OCI-LY1 (cell line): ENCODE data around the gene DOCK4.

Source experiments
- EZH2 ChIP-seq: fragments of 200-600 bp; sonication (generic), shearing (Covaris generic); IDR thresholded peaks from 2 replicates; pipeline ENCODE4 v1.8.0; 2017; ENCODE audit warnings: borderline replicate concordance, mixed run types, mild to moderate bottlenecking, antibody characterized with exemption, low read length, moderate library complexity, mixed read lengths
- TF ChIP-seq, protein P1 (sequence below): fragments of 200-600 bp; sonication (generic), shearing (Covaris generic); IDR thresholded peaks from 2 replicates; pipeline ENCODE4 v1.5.1; 2017; ENCODE audit warnings: mild to moderate bottlenecking, antibody characterized with exemption, low read length, moderate library complexity, mixed read lengths

DNA sequence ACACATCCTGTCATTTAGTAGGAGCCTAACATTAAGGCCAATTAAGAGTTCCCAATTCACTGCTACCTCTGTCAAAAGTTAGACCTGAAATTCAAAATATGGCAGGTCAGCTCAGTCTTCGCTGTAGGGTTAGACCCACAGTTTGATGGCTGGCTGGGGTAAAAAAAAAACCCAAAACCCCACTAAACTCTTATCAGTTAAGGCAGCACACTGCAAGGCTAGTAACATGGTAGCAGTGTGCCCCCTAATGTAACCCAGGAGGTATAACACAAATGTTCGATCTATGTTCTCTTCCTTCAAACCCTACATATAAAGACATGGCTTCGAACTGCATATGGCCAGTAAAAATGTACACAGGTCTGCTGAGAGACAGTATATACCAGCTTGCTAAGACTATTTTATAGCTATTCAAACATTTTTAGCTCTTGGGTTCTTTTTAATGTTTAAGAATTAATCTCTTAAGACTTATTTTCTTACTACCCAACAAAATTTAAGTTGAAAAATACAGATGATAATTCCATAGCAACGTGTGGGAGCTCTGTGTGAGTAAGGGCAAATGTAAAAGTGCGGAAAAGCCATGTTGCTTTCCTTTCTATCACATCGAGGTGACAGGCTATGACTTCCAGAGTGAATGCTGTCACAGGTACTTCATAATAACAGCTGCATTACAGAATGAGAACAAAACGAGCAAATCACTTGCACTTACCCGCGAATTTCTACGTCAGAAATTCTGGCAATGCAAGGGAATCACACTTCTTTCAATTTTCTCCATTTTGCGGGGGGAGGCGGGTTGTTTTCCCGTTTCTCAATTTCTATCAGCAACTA, 475.5 kb downstream of the DOCK4 start:
- TF ChIP-seq, protein P1, sequence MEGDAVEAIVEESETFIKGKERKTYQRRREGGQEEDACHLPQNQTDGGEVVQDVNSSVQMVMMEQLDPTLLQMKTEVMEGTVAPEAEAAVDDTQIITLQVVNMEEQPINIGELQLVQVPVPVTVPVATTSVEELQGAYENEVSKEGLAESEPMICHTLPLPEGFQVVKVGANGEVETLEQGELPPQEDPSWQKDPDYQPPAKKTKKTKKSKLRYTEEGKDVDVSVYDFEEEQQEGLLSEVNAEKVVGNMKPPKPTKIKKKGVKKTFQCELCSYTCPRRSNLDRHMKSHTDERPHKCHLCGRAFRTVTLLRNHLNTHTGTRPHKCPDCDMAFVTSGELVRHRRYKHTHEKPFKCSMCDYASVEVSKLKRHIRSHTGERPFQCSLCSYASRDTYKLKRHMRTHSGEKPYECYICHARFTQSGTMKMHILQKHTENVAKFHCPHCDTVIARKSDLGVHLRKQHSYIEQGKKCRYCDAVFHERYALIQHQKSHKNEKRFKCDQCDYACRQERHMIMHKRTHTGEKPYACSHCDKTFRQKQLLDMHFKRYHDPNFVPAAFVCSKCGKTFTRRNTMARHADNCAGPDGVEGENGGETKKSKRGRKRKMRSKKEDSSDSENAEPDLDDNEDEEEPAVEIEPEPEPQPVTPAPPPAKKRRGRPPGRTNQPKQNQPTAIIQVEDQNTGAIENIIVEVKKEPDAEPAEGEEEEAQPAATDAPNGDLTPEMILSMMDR, result peak; percentile 90
- TF ChIP-seq EZH2, result no peak
